Tibial artery (tissue), 4 donors: ENCODE results near the gene F12.

Experiments used
- DNase-seq, 2 donors: peaks; one replicate each; pipeline ENCODE4 v3.0.0-alpha.2; 2019
- H3K27ac ChIP-seq, 2 donors: fragments of 200-600 bp; sonication (generic) in 1 of 2; 1 replicate in 1 of 2; 2 replicates in 1 of 2; pipeline ENCODE4 v1.5.1; 2018 to 2019; ENCODE audit warnings: mild to moderate bottlenecking in 1 of 2
- H3K27me3 ChIP-seq, 2 donors: fragments of 200-600 bp; sonication (generic) in 1 of 2; one replicate each; pipeline versions ENCODE4 v1.5.1 to v1.6.0; 2016 to 2019
- H3K36me3 ChIP-seq, 3 donors: fragments of 200-600 bp; sonication (generic) in 2 of 3; one replicate each; pipeline ENCODE4 v1.5.1; 2016 to 2019; ENCODE audit warnings: mild to moderate bottlenecking in 2 of 3
- H3K4me1 ChIP-seq, 4 donors: fragments of 200-600 bp; sonication (generic) in 2 of 4; 1 replicate in 3 of 4; 2 replicates in 1 of 4; pipeline ENCODE4 v1.5.1; 2016 to 2019
- H3K4me3 ChIP-seq, 2 donors: fragments of 200-600 bp; sonication (generic) in 1 of 2; 1 replicate in 1 of 2; 2 replicates in 1 of 2; pipeline ENCODE4 v1.5.1; 2018 to 2019; ENCODE audit warnings: mild to moderate bottlenecking in 2 of 2
- H3K9me3 ChIP-seq, 3 donors: fragments of 200-600 bp; sonication (generic) in 1 of 3; one replicate each; pipeline ENCODE4 v1.5.1; 2016 to 2019
- CTCF ChIP-seq, 2 experiments: fragments of 200-600 bp in 1 of 2; fragments of 450-650 bp in 1 of 2; IDR thresholded peaks; one replicate each; pipeline ENCODE4 v1.5.1; 2017 to 2019; ENCODE audit warnings: antibody characterized with exemption in 2 of 2, mild to moderate bottlenecking in 1 of 2, moderate library complexity in 1 of 2
- intact Hi-C: fragments of 100-400 bp; cut with DNase I; formaldehyde crosslinking; loops from one replicate; pipeline ENCODE4 v1.15.0; 2023; ENCODE audit warnings: low total_unique reads

Gene F12

GRCh38 chr5:177435847-177436536 is 26.6 kb upstream of the F12 start:
- Histone ChIP-seq H3K4me3 (no peak overlapping the region), H3K4me1 (no peaks in the 10 kb centered on the region), H3K27ac (no peak overlapping the region), H3K27me3 (no peaks in the 10 kb centered on the region), H3K9me3 (no peaks in the 10 kb centered on the region), H3K36me3 (peaks cover 52 to 96% (median 63%) of the 10 kb centered on the region in 3 donors)
- TF ChIP-seq CTCF (IDR thresholded peaks at IDR 0.05) = no peak
- intact Hi-C loops = no loop called here
- DNase-seq = no peak

- H3K9me3 ChIP-seq = no peaks in the 10 kb centered on the region
- no peak overlapping the region for H3K27ac ChIP-seq
- DNase-seq = no peak
- H3K27me3 ChIP-seq = no peaks in the 10 kb centered on the region
- no peak for TF ChIP-seq CTCF (IDR thresholded peaks at IDR 0.05)
- peaks cover 49 to 96% (median 62%) of the 10 kb centered on the region in 3 donors for H3K36me3 ChIP-seq
- intact Hi-C loops = no loop called here
- H3K4me1 ChIP-seq = peaks cover 0 to 5% (median 0%) of the 10 kb centered on the region in 4 donors
- H3K4me3 ChIP-seq = no peak overlapping the region
Measured at GRCh38 chr5:177434942-177435738, 25.8 kb upstream of the F12 start.

- peaks cover 0 to 12% (median 0%) of the 10 kb centered on the region in 4 donors for H3K4me1 ChIP-seq
- no peak for TF ChIP-seq CTCF (IDR thresholded peaks at IDR 0.05)
- no peaks in the 10 kb centered on the region for H3K9me3 ChIP-seq
- H3K4me3 ChIP-seq = no peak overlapping the region
- no peak for DNase-seq
- no peaks in the 10 kb centered on the region for H3K27me3 ChIP-seq
- H3K27ac ChIP-seq = no peak overlapping the region
- intact Hi-C loops = no loop called here
- peaks cover 49 to 94% (median 62%) of the 10 kb centered on the region in 3 donors for H3K36me3 ChIP-seq
Measured at GRCh38 chr5:177434437-177434836, 25.1 kb upstream of the F12 start.

- Histone ChIP-seq H3K27ac (no peak overlapping the region), H3K4me1 (peaks cover 0 to 19% (median 0%) of the 10 kb centered on the region in 4 donors), H3K36me3 (peaks cover 49 to 87% (median 62%) of the 10 kb centered on the region in 3 donors), H3K4me3 (no peak overlapping the region), H3K9me3 (no peaks in the 10 kb centered on the region), H3K27me3 (no peaks in the 10 kb centered on the region)
- no peak for DNase-seq
- intact Hi-C loops = no loop called here
- no peak for TF ChIP-seq CTCF (IDR thresholded peaks at IDR 0.05)
Measured at GRCh38 chr5:177433658-177434217, 24.4 kb upstream of the F12 start.

- Histone ChIP-seq H3K4me3 (no peak overlapping the region), H3K9me3 (no peaks in the 10 kb centered on the region), H3K27me3 (no peaks in the 10 kb centered on the region), H3K4me1 (peaks cover 0 to 26% (median 3%) of the 10 kb centered on the region in 4 donors), H3K36me3 (peaks cover 49 to 80% (median 62%) of the 10 kb centered on the region in 3 donors), H3K27ac (no peak overlapping the region)
- intact Hi-C loops = no loop called here
- no peak for DNase-seq
- TF ChIP-seq CTCF (IDR thresholded peaks at IDR 0.05) = no peak
Measured at GRCh38 chr5:177432839-177433657, 23.7 kb upstream of the F12 start.
